Activated CD8-positive, alpha-beta T cell treated with anti-CD3 and anti-CD28 coated beads for 36 hours (primary cell): ENCODE measurements around the gene DMRTC2. TPM values are rescaled to one million over a fixed set of nuclear protein-coding genes. Genes with fewer than 3 reads are reported as not detected.

Experiments
- ATAC-seq: fragments of 200-7000 bp; cut with Tn5 transposase; one replicate; pipeline ENCODE4 v1.10.0; 2021; ENCODE audit warnings: mild to moderate bottlenecking, moderate library complexity
- CTCF ChIA-PET: fragments of 350-600 bp; sonication (Branson Sonifier 250); formaldehyde crosslinking; loops from one replicate; lab custom pipeline; 2021; ENCODE audit warnings: antibody characterized with exemption; lab: Charles Lee
- POLR2A ChIA-PET: fragments of 350-600 bp; sonication (Branson Sonifier 250); formaldehyde crosslinking; loops from one replicate; lab custom pipeline; 2021; ENCODE audit warnings: antibody characterized with exemption; lab: Charles Lee
- DNase-seq: peaks from one replicate; pipeline ENCODE4 v3.0.0-alpha.2; 2020
- H3K27ac Mint-ChIP-seq: one replicate; pipeline ENCODE4 v1.8.0; 2021; ENCODE audit warnings: mild to moderate bottlenecking, mixed read lengths
- H3K27me3 Mint-ChIP-seq: one replicate; pipeline ENCODE4 v1.8.0; 2021; ENCODE audit warnings: mixed read lengths
- H3K36me3 Mint-ChIP-seq: one replicate; pipeline ENCODE4 v1.8.0; 2021; ENCODE audit warnings: low read depth, mixed read lengths
- H3K4me1 Mint-ChIP-seq: one replicate; pipeline ENCODE4 v1.8.0; 2021; ENCODE audit warnings: low read depth, mixed read lengths
- H3K4me3 Mint-ChIP-seq: one replicate; pipeline ENCODE4 v1.8.0; 2021; ENCODE audit warnings: mild to moderate bottlenecking, moderate library complexity, mixed read lengths
- H3K9me3 Mint-ChIP-seq: one replicate; pipeline ENCODE4 v1.8.0; 2021; ENCODE audit warnings: mixed read lengths
- CTCF ChIP-seq: fragments of 200-600 bp; IDR thresholded peaks from one replicate; pipeline ENCODE4 v1.8.0; 2022; ENCODE audit warnings: antibody characterized with exemption, mild to moderate bottlenecking
- intact Hi-C: fragments of 100-400 bp; cut with micrococcal nuclease; formaldehyde crosslinking; loops from one replicate; pipeline ENCODE4 v1.10.0; 2022
- total RNA-seq, 2 experiments: library from RNA; stranded (reverse); gene quantifications; one replicate each; pipeline ENCODE4 v1.2.3, GENCODE V29; 2021

Gene DMRTC2
- total RNA-seq, 2 experiments from 2014 or later: not detected

- POLR2A ChIA-PET: interaction anchor here (0.9 to 13.4 kb wide), 9 partner anchors 8 to 77 kb away, joined by 3 to 282 read pairs (median 5); partner anchors contain the start of genes ARHGEF1, CD79A and RPS19
- intact Hi-C loops: no loop called here
- TF ChIP-seq CTCF: no peak
- CTCF ChIA-PET: interaction anchor here (1.1 to 6.7 kb wide), 2 partner anchors 9 to 19 kb away, joined by 3 to 48 read pairs; partner anchors contain the start of gene RPS19
- Mint-ChIP-seq H3K27me3 (no peaks in the 10 kb centered on the region), H3K27ac (peak overlapping the region; percentile 84), H3K9me3 (no peaks in the 10 kb centered on the region), H3K4me3 (peak overlapping the region; percentile 27), H3K4me1 (peaks cover 80% of the 10 kb centered on the region), H3K36me3 (peaks cover 63% of the 10 kb centered on the region)
- no peak for DNase-seq
- ATAC-seq: no peak
Observed at GRCh38 chr19:41868989-41869300, 24.1 kb downstream of the DMRTC2 start.

- Mint-ChIP-seq H3K9me3 (no peaks in the 10 kb centered on the region), H3K27ac (peak overlapping the region; percentile 84), H3K27me3 (no peaks in the 10 kb centered on the region), H3K4me3 (peak overlapping the region; percentile 5), H3K4me1 (peaks cover 77% of the 10 kb centered on the region), H3K36me3 (peaks cover 58% of the 10 kb centered on the region)
- DNase-seq (no peak), ATAC-seq (no peak)
- intact Hi-C loops: no loop called here
- ChIA-PET CTCF (interaction anchor here (1.1 to 6.7 kb wide), 2 partner anchors 10 to 18 kb away, joined by 3 to 48 read pairs; partner anchors contain the start of gene RPS19), POLR2A (interaction anchor here (0.8 to 13.4 kb wide), 10 partner anchors 8 to 89 kb away, joined by 3 to 282 read pairs (median 4); partner anchors contain the start of genes ARHGEF1, CD79A, RABAC1 and RPS19)
- TF ChIP-seq CTCF: no peak
Observed at GRCh38 chr19:41869374-41869955, 24.6 kb downstream of the DMRTC2 start.

GRCh38 chr19:41870401-41870873 lies 25.6 kb downstream of the DMRTC2 start:
- intact Hi-C loops: loop anchor here (5.0 kb wide), 1 partner anchor 77 kb away; no protein-coding TSS in a partner anchor
- CTCF ChIA-PET: interaction anchor here (0.7 to 6.7 kb wide), 5 partner anchors 11 to 87 kb away, joined by 3 to 110 read pairs (median 4); partner anchors contain the start of gene RPS19
- TF ChIP-seq CTCF: no peak
- peak; percentile 56 for DNase-seq
- H3K4me1 Mint-ChIP-seq: peaks cover 75% of the 10 kb centered on the region
- peak; percentile 10 for ATAC-seq
- peak overlapping the region; percentile 84 for H3K27ac Mint-ChIP-seq
- no peaks in the 10 kb centered on the region for H3K9me3 Mint-ChIP-seq
- H3K4me3 Mint-ChIP-seq: peak overlapping the region; percentile 15
- peaks cover 50% of the 10 kb centered on the region for H3K36me3 Mint-ChIP-seq
- POLR2A ChIA-PET: interaction anchor here (0.7 to 13.4 kb wide), 10 partner anchors 9 to 182 kb away, joined by 3 to 282 read pairs (median 4); partner anchors contain the start of genes ARHGEF1, RABAC1 and RPS19
- H3K27me3 Mint-ChIP-seq: no peaks in the 10 kb centered on the region

- peak; percentile 68 for ATAC-seq
- peaks cover 78% of the 10 kb centered on the region for H3K4me1 Mint-ChIP-seq
- H3K27ac Mint-ChIP-seq: peak overlapping the region; percentile 95
- no peaks in the 10 kb centered on the region for H3K9me3 Mint-ChIP-seq
- no peak for TF ChIP-seq CTCF
- H3K27me3 Mint-ChIP-seq: no peaks in the 10 kb centered on the region
- peak; percentile 88 for DNase-seq
- ChIA-PET POLR2A (interaction anchor here (0.6 to 13.4 kb wide), 18 partner anchors 10 to 86 kb away, joined by 3 to 282 read pairs (median 4); partner anchors contain the start of genes ARHGEF1, ERFL, RABAC1 and RPS19), CTCF (interaction anchor here (0.9 to 6.7 kb wide), 9 partner anchors 12 to 86 kb away, joined by 3 to 110 read pairs (median 10); partner anchors contain the start of genes ARHGEF1, RABAC1 and RPS19)
- intact Hi-C loops: loop anchor here (5.0 kb wide), 1 partner anchor 76 kb away; no protein-coding TSS in a partner anchor
- H3K4me3 Mint-ChIP-seq: peak overlapping the region; percentile 53
- H3K36me3 Mint-ChIP-seq: peaks cover 42% of the 10 kb centered on the region
Observed at GRCh38 chr19:41871573-41872383, 26.9 kb downstream of the DMRTC2 start.
